CMK (cell line): ENCODE measurements around the gene MON1A.

Experiments used
- DNase-seq: peaks from one replicate; pipeline ENCODE4 v3.0.0-alpha.2; 2010; ENCODE audit warnings: low read depth

Gene MON1A

GRCh38 chr3:49889296-49889695 lies 40.3 kb downstream of the MON1A start:
- DNase-seq = no peak

DNA sequence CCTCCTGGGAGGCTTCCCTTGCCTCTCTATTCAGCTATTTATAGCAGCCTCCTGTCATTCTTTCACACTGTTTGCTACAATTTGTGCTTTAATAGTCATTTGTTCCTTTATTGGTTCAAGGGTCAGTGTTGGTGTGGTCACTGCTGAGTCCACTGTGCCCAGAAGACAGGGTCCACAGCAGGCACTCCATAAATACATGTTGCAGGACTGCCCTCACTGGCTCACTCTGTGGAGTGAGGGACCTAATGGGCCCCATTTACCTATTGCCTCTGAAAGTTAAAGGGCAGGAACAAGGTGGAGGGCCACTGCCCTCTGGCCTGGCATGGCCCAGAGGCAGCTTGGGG lies 42.7 kb downstream of the MON1A start:
- DNase-seq = no peak

GRCh38 chr3:49883998-49884397 lies 45.6 kb downstream of the MON1A start:
- no peak for DNase-seq

GRCh38 chr3:49882166-49882565 lies 47.4 kb downstream of the MON1A start:
- no peak for DNase-seq

GRCh38 chr3:49880581-49881315 lies 48.9 kb downstream of the MON1A start:
- no peak for DNase-seq

- no peak for DNase-seq
These were observed 49.9 kb downstream of the MON1A start for GRCh38 chr3:49879721-49880120.

- no peak for DNase-seq
These were observed 50.9 kb downstream of the MON1A start for GRCh38 chr3:49878686-49879085.

- no peak for DNase-seq
These were observed 51.9 kb downstream of the MON1A start for GRCh38 chr3:49877716-49878115.

DNA sequence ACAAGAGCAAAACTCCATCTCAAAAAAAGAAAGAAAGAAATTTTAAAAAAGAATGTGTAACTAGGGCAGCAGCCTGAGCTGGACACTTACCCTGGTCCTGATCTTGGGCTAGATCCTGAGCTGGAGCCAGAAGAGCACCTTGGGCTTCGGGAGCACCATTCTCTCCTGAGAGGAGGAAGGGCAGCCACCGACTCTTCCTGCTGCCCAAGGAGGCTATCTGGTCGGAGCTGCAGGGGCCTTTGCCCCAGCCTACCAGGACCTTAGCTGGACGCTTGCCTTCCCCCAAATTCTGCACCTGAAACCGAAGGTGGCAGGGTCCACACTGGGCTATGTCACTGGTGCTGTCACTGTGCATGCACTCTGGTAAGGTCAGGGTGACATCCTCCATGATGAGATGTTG lies 53.0 kb downstream of the MON1A start:
- DNase-seq = no peak

DNA sequence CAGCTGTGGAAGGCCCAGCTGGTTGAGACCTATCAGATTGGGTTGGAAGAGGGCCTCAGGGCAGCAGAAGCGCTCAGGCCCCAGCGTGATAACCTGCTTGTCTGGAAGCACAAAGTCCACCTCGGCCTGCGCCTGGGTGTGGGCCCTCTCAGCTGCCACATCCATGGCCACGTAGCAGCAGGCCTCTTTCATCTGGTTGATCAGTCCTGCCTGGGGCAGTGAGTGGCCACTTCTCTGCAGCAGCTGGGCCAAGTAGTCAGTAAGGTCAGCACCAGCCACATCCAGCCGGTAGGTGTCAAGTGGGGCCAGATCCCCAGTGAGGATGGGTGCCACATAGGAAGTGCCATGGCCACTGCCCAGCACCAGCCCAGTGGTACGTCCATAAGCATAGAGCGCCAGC lies 56.0 kb downstream of the MON1A start:
- no peak for DNase-seq

GRCh38 chr3:49872801-49873281 lies 56.8 kb downstream of the MON1A start:
- DNase-seq = no peak

GRCh38 chr3:49871531-49872153 lies 58.0 kb downstream of the MON1A start:
- DNase-seq = no peak

DNA sequence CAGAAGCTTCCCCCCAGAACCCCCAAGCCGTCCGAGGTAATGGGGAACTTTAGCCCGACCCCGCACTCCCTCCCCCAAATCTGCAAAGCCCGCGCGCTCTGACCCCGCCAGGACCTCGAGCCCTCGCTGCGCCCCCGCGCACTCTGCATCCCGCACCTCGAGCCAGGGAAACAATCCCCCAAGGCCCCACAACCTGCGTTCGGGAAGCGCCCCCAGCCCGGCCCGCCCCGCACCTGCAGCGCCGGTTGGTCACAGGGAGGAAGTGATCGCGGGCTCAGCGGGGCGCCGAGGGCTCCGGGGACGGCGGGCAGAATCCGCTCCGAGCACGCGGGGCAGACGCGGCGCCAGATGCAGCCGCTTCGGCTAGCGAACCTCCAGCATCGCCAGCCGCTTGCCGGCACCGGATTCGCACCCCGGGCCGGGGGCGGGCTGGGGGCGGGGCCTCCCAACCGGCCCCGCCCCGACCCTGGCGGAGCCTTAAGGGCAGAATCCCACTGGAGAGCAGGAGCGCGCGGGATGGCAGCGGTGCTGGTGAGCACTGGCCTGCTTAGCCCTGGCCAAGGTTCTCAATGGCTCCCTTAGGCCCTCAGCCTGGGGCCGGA lies 60.0 kb downstream of the MON1A start, which contains the start of gene CAMKV:
Gene CAMKV (minus strand): TSS at position 382 of the 602 bp plus-strand sequence. CDS start 7,518 bp downstream, outside the sequence.
- no peak for DNase-seq

DNA sequence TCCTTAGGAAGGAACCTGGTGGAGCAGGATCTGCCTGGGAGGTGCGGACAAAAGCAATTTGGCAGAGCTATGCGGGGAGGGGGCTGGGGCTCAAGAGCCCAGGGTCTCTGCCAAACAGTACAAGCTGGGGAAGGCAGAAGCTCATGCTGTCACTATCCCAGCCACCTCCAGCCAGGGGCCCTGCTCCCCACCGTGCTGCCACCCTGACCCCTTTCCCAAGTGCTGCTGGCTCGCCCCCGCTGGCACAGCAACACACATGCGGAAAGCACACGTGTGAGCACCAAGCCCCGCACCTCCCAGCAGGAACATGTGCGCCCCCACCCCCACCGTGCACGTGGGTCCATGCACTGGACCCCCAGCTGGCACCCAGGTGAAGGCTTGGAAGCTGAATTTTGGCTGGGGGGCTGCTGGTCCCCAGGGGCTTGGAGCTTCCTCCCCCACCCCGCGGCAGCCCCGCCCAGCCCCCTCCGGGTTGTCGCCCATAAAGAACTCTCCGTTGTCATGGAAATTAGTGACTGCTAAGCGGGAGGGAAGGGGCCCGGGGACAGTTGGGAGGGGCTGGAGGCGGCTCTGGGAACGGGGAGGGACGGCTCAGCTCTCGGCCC lies 60.6 kb downstream of the MON1A start:
- no peak for DNase-seq

DNA sequence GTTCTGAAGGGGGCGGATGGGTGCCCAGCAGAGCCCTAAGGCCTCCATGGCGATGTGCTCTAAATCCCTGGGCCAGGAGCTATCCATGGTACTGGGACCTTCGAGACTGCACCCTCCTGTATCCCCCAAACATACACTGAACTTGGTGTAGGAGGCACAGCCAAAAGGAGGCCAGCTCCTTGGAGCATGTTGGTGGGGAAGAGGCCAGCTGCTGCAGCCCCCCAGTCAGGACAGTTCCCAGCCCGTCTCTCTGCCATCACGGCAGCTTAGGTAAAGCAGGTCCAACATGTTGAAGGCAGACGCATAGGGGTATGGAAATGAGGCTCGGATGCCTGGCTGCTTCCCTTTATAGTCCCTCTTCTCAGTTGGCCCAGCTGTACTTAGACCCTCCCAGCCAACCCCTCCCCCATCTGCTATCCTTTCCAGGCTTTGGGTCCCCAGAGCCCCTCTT lies 61.7 kb downstream of the MON1A start:
- no peak for DNase-seq

- DNase-seq = no peak
These were observed 62.2 kb downstream of the MON1A start for GRCh38 chr3:49867400-49867799.

- DNase-seq = no peak
These were observed 64.3 kb downstream of the MON1A start for GRCh38 chr3:49865198-49865784.

DNA sequence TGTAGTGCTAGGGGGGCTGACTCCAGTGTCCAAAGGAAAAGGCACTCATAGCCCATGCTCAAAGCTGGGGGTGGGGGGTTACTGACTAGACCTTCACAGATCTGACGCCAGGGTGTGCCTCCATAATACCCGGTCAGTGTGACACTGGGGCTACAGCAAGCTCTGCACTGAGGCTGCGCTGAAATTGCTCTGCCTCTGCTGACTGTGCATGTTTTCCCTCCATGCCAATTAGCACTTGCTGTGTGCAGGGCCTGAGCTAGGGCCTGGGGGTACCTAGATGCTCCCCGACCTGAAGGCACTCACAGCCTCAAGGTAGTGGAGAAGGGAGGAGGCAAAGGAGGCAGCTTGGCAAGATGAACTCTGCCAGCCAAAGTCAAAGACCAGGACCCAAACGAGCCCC lies 65.1 kb downstream of the MON1A start:
- DNase-seq = no peak

DNA sequence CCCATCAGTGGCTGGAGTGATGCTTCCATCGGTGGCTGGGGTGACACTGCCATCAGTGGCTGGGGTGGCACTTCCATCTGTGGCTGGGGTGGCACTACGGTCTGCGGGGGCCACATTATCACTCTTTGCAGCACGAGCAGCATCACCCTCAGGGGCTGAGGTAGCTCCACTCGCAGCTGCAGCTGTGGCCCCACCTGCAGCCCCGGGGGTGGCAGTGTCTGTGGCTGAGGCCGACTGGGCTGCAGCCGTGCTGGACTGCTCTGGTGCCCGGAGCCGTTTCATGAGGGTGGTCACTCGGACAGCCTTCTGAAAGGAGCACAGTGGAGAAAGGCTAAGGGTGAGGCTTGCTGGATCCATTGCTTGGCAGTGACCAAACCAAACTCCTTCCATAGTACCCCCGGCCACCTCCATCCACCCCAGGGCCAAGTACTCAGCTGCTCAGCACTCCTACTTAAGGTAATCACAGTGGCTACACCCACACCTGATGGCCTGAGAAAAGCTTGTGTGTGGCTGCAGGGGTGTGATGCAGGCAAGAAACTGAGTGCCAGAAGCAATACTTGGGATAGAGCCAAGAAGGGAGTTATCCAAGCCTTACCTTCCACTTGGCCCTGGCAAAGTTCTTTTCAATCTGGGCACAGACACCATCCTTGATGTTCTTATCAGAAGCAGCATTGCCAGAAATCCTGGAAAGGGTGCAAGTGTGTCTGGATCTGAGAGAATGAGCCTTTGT lies 69.9 kb downstream of the MON1A start:
- no peak for DNase-seq
